ENCODE results near the gene DBNDD1. TPM values are rescaled to one million over a fixed set of nuclear protein-coding genes. Genes with fewer than 3 reads are reported as not detected.

DBNDD1 gene
- total RNA-seq, 4 donors from 2014 or later, result 1.1 to 4.1 (median 3.5) TPM

GRCh38 chr16:90047714-90048346 is 28.6 kb upstream of the DBNDD1 start:
- Histone ChIP-seq H3K27me3 (peaks cover 27% of the 10 kb centered on the region), H3K4me3 (peak overlapping the region; percentile 22 to 54), H3K36me3 (no peaks in the 10 kb centered on the region), H3K4me1 (peaks cover 0 to 20% (median 12%) of the 10 kb centered on the region in 3 donors), H3K27ac (peak overlapping the region in 2 of 4 donors; percentile 51 to 72), H3K9me3 (no peaks in the 10 kb centered on the region)
- 29 to 40% methylated on average over 1 to 7 of the region's 59 CpGs for WGBS, 2 donors (ENCODE audit: low coverage in 1 of 2)
- TF ChIP-seq POLR2A (IDR thresholded peaks at IDR 0.05) (no peak), CTCF (IDR thresholded peaks at IDR 0.05) (no peak), POLR2AphosphoS5 (IDR thresholded peaks at IDR 0.05) (no peak), EP300 (IDR thresholded peaks at IDR 0.05) (no peak)
- peak; percentile 15 for ATAC-seq

GRCh38 chr16:90046971-90047713 is 27.9 kb upstream of the DBNDD1 start:
- Histone ChIP-seq H3K4me1 (peaks cover 0 to 20% (median 12%) of the 10 kb centered on the region in 3 donors), H3K9me3 (no peaks in the 10 kb centered on the region), H3K27ac (peak overlapping the region in 2 of 4 donors; percentile 51 to 72), H3K36me3 (no peaks in the 10 kb centered on the region), H3K4me3 (peak overlapping the region; percentile 22 to 54), H3K27me3 (peaks cover 27% of the 10 kb centered on the region)
- peak; percentile 76 for ATAC-seq
- 7% methylated on average over 3 of the region's 40 CpGs; no CpG with 5 or more reads in 1 of the 2 donors for WGBS, 2 donors (ENCODE audit: low coverage in 1 of 2)
- no peak for TF ChIP-seq CTCF (IDR thresholded peaks at IDR 0.05)
- TF ChIP-seq EP300 (IDR thresholded peaks at IDR 0.05), result no peak
- no peak for TF ChIP-seq POLR2AphosphoS5 (IDR thresholded peaks at IDR 0.05)
- TF ChIP-seq POLR2A (IDR thresholded peaks at IDR 0.05), result no peak

- H3K27ac ChIP-seq, result peak overlapping the region in 2 of 4 donors; percentile 51 to 72
- TF ChIP-seq EP300 (IDR thresholded peaks at IDR 0.05) (no peak), POLR2A (IDR thresholded peaks at IDR 0.05) (no peak), POLR2AphosphoS5 (IDR thresholded peaks at IDR 0.05) (no peak)
- no peaks in the 10 kb centered on the region for H3K9me3 ChIP-seq
- WGBS, 2 donors (ENCODE audit: low coverage in 1 of 2), result 35 to 40% methylated on average over 1 to 5 of the region's 23 CpGs
- peaks cover 27% of the 10 kb centered on the region for H3K27me3 ChIP-seq
- peak; percentile 8 for ATAC-seq
- H3K36me3 ChIP-seq, result no peaks in the 10 kb centered on the region
- peaks cover 0 to 20% (median 12%) of the 10 kb centered on the region in 3 donors for H3K4me1 ChIP-seq
- peak overlapping the region in 1 of 2 donors; percentile 54 for H3K4me3 ChIP-seq
These were observed 27.1 kb upstream of the DBNDD1 start for GRCh38 chr16:90046122-90046970.

GRCh38 chr16:90044111-90044551 is 24.9 kb upstream of the DBNDD1 start:
- WGBS, 2 donors (ENCODE audit: low coverage in 1 of 2), result no CpG with 5 or more reads among the region's 7 CpGs
- Histone ChIP-seq H3K27me3 (peaks cover 22% of the 10 kb centered on the region), H3K9me3 (no peaks in the 10 kb centered on the region), H3K4me3 (no peak overlapping the region), H3K4me1 (peaks cover 0 to 20% (median 12%) of the 10 kb centered on the region in 3 donors), H3K36me3 (peaks cover 0 to 17% of the 10 kb centered on the region in 2 donors), H3K27ac (no peak overlapping the region)
- ATAC-seq, result no peak
- TF ChIP-seq POLR2A (IDR thresholded peaks at IDR 0.05), result no peak
- TF ChIP-seq CTCF (IDR thresholded peaks at IDR 0.05), result no peak
- no peak for TF ChIP-seq POLR2AphosphoS5 (IDR thresholded peaks at IDR 0.05)
- TF ChIP-seq EP300 (IDR thresholded peaks at IDR 0.05), result no peak

GRCh38 chr16:90043526-90043925 is 24.3 kb upstream of the DBNDD1 start:
- WGBS, 2 donors (ENCODE audit: low coverage in 1 of 2), result 88 to 90% methylated on average over 4 to 6 of the region's 20 CpGs
- ATAC-seq, result no peak
- Histone ChIP-seq H3K4me3 (no peak overlapping the region), H3K36me3 (peaks cover 0 to 23% of the 10 kb centered on the region in 2 donors), H3K9me3 (no peaks in the 10 kb centered on the region), H3K27ac (no peak overlapping the region), H3K4me1 (peaks cover 0 to 20% (median 12%) of the 10 kb centered on the region in 3 donors), H3K27me3 (peaks cover 22% of the 10 kb centered on the region)
- TF ChIP-seq EP300 (IDR thresholded peaks at IDR 0.05) (no peak), CTCF (IDR thresholded peaks at IDR 0.05) (no peak), POLR2AphosphoS5 (IDR thresholded peaks at IDR 0.05) (no peak), POLR2A (IDR thresholded peaks at IDR 0.05) (no peak)
